GM18498 (cell line): ENCODE results near the gene TMEM51.

Source experiments
- ATAC-seq: cut with Tn5 transposase; IDR thresholded peaks from one replicate; pipeline ENCODE4 v1.9.1; 2021; ENCODE audit warnings: mild to moderate bottlenecking, moderate library complexity; ENCODE audit not compliant: unreplicated experiment

Gene TMEM51

DNA sequence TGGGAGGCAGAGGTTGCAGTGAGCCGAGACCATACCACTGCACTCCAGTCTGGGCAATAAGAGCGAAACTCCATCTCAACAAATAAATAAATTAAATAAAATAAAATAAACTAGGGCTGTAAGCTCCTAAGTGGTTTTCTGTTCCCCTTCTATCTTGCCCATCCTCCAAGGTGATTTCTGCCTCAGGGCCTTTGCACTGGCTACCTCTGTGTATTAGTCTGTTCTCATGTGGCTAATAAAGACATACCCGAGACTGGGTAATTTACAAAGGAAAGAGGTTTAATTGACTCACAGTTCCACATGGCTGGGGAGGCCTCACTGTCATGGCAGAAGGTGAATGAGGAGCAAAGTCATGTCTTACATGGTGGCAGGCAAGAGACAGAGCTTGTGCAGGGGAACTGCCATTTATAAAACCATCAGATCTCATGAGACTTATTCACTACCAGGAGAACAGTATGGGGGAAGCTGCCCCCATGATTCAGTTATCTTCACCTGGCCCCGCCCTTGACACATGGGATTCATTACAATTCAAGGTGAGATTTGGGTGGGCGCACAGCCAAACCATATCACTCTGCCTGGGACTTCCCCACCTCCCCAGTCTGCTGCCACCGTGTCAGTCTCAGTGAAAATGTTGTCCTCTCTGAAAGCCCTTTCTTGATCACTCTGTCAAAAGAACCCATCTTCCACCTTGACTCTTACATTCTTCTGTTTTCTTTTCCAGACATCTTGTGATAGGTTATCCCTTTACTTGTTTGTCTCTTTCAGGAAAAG, 22.0 kb downstream of the TMEM51 start:
- peak; percentile 34 for ATAC-seq

GRCh38 chr1:15176120-15176519, 22.6 kb downstream of the TMEM51 start:
- peak; percentile 71 for ATAC-seq

DNA sequence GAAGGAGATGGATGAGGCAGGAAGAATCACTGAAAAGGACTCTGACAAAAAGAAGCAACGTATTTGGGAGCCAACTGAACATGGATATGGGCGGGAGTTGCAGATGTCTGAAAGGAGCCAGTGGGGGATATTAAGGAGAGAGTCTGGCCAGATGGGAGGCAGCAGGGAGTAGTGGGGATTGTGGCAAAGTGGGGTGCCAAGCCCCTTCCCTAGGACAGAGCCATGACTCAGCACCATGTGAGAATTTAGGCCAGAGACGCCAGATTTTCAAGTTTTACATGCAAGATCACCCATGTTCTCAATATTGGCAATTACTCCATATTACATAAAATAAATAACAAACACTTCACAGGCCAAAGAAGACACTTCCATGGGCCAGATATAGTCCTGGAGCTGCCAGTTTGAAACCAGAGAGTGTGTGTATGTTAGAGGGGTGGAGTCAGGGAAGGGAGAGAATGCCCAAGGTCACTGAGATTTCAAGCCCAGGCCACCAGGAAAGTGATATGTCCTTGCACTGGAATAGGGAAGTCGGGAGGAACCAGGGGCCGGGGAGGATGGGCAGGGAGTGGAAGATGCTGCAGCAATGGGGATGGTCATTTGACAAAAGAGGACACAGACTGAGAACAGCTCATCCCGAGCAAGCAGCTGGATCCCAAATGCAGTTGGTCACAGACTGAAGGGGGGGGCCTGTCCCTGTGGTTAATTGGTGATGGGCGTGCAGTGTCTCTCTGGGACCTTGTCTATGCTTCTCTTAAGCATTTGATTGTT, 23.5 kb downstream of the TMEM51 start:
- no peak for ATAC-seq

DNA sequence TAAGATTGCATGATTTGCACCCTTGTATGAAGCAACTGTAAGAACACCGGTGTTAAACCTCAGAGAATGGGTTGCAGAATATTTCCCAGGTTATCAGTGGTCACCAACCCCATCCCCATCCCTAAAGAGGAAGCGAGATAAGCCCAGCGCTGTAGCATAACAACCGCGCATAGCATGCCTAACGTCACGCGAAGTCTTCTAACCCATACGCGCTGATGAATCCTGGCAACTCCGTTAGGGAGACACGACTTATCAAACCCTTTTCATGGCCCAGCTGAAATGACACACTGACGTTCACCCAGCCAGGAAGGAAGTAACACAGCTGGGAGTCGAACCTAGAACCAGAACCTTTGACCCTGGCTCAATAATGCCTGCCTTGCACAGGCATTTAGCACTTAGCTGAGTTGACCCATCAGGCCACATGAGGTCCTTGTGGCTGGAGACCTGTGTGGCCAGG, 24.2 kb downstream of the TMEM51 start:
- no peak for ATAC-seq

DNA sequence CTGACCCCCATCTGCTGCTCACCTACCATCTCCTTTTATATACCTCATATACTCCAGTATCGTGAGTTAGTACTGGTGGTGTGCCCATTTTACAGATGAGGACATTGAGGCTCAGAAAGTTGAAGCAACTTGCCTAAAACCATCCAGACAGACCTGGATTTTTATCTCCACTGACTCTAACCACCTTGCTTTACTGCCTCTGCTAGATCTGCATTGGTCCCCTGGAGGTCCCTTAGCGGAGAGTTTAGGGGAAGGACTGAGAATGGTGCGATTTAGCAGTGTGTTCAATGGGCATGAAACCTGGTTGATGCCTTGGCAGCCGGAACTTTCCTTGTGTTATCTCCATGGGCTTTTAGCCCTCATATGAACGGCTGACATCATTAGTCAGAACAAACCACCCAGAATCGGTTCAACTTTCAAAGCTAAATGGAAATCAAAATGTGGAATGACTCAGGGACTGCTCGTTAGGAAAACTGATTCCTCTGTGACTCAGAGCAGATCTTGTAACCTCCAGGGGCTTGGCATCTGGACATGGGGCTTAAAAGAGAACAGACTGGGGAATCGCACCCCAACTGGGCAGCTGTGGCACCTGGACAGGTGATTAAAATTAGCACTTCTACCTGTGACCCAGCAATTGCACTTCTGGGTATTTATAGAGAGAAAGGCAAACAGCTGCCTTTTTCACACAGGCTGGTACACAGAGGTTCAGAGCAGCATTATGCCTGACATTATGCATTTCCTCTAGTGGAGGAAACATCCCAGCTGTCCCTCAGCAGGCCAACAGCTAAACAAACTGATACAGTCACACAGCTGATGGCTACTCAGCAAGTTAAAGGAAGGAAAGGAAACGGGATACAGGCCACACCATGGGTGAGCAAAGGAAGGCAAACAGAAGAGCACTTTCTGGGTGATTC, 25.3 kb downstream of the TMEM51 start:
- no peak for ATAC-seq

- ATAC-seq, result no peak
Measured at GRCh38 chr1:15179485-15179883, 25.9 kb downstream of the TMEM51 start.

GRCh38 chr1:15180189-15180588, 26.6 kb downstream of the TMEM51 start:
- no peak for ATAC-seq

DNA sequence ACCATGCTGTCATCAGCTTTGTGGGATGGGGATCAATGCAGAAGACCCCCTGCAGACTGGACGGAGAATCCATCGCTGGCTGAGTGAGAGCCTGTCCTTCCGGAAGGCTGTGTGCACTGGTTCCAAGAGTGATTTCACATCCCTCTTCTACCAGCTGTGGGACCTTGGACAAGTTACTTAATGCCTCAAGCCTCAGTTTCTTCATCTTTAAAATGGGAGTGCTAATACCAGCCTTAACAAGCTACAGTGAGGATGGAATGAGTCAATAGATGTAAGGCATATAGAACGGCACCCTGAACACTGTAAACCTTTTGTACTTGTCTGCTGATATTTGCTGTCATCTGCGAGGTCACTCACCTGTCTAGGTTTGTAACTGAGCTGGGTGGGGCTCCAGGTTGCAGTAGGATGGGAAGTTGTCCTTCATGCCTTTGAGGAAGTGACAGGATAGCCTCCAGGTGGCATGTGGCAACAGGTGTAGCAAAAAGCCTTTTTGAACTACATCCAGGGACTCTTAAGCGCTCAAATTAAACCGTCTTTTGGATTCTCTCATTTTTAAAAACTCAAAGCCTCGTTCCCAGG, 27.5 kb downstream of the TMEM51 start:
- no peak for ATAC-seq

GRCh38 chr1:15181564-15181963, 28.0 kb downstream of the TMEM51 start:
- no peak for ATAC-seq

DNA sequence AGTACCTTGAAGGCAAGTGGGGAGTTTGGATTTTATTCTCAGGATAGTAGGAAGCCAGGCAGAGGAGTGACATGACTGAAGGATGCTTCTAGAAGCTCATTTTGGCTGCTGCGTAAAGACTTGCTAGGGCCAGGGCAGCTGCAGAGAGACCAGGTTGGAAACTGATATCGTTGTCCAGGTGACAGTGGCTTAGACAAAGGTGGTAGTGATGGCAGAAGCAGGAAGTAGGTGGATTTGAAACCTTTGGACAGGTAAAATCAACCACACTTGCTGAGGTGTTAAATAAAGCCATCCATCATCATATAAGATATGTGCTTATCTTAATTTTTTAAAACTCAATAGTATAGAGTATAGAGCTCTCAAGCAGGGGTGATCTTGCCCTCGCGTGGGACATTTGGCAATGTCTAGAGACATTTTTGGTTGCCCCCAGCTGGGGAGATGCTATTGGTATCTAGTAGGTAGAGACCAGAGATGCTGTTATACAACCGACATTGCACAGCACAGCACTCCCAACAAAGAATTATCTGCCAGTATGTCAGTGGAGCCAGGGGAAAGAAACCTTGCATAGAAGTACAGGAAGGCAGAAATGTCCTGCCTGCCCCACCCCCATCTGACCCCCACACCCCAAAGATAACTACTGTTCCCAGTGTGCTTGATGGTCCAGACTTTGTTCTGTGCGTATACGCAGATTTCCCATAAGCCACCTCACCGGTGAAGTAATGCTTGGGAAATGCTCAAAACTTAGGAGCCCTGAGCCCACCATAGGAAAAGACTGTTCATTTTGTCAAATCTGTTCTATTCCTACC, 31.1 kb downstream of the TMEM51 start:
- ATAC-seq, result no peak

DNA sequence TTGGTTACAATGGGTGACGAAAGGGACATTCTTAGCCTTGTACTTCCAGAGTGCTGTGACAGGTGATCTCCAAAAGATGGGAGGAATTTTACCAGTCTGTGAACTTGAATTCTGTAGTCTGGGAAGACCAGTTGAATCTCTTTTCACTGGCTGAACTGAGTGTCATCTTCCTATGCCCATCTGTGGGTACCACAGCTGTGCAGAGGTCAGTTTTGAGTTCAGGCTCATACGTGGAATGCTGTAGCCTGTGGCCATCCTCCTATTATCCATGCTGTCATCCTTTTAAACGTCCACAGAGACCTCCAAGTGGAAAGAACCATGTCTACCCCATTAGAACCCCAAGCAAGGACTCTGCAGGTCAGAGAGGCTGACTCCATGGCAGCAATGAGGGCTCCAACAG, 32.1 kb downstream of the TMEM51 start:
- ATAC-seq, result no peak

GRCh38 chr1:15186073-15186845, 32.7 kb downstream of the TMEM51 start:
- ATAC-seq, result no peak

GRCh38 chr1:15186846-15187151, 33.3 kb downstream of the TMEM51 start:
- ATAC-seq, result no peak

- ATAC-seq, result no peak
Measured at GRCh38 chr1:15187175-15188129, 33.9 kb downstream of the TMEM51 start.

DNA sequence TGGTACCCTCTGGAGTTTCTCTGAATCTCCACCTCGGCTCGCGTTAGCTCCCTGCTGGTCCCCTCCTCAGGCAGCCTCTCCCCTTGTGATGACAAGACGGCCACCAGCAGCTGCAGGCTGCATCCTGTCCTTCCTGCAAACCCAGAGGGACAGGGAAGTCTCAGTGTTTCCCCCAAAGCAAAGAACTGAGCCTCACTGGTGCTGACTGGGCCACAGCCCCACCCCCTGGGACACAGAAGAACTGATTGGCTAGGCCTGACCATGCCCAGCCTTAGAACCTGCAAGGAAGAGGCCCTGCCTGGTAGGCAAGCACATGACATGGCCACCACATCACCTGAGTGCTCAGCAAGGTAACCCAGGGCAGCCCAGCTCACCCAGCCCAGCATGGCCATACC, 34.6 kb downstream of the TMEM51 start:
- ATAC-seq, result no peak

GRCh38 chr1:15188678-15189077, 35.1 kb downstream of the TMEM51 start:
- no peak for ATAC-seq

DNA sequence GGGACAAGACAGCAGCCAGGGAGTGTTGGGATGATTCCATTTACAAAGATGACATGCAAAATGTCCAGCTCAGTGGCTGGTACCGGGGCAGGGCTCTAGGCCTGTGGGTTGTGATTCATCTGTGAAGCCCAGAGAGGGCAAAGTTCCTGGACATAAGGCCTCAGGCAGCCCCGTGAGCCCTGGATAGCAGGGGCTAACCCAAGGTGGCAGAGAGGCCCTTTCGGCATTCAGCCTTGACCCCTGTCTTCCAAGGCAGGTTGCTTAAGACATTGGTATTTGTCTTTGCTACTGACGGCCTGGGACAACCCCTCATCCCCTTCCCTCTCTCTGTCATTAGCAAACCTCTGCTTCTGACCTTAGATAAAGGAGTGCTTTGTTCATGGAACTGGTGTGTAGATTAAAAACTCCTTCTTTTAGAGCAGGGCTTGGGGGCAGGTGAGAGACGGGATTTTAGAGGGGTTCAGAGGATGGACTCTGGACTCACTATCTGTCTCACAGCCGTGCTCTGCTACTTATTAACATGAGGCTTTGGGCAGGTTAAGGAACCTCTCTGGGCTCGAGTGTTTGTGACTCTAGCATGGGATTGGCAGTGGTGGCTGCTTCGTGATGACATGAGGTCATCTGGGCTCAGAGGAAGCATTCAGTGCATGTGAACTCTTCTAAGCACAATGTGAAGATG, 36.3 kb downstream of the TMEM51 start:
- no peak for ATAC-seq

DNA sequence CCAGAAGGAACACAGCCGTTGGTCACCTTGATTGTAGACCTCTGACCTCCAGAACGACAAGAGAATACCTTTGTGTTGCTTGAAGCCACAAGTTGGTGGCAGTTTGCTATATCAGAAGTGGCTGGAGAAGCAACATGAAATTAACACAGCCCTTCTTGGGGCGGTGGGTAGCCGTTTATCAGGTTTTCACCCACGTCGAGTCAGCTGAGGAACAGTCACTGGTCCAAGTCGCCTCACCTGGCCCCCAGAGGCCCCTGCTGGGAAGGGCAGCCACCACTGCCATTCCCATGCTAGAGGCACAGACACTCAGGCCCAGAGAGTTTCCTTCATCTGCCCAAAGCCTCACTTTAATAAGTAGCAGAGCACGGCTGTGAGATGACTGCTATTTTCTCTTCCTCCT, 37.7 kb downstream of the TMEM51 start:
- ATAC-seq, result no peak
